ENCODE measurements around the gene C19orf67. TPM values are rescaled to one million over a fixed set of nuclear protein-coding genes. Genes with fewer than 3 reads are reported as not detected.

C19orf67 gene
- total RNA-seq, 6 donors from 2014 or later = 0.40 TPM; not detected in 5

DNA sequence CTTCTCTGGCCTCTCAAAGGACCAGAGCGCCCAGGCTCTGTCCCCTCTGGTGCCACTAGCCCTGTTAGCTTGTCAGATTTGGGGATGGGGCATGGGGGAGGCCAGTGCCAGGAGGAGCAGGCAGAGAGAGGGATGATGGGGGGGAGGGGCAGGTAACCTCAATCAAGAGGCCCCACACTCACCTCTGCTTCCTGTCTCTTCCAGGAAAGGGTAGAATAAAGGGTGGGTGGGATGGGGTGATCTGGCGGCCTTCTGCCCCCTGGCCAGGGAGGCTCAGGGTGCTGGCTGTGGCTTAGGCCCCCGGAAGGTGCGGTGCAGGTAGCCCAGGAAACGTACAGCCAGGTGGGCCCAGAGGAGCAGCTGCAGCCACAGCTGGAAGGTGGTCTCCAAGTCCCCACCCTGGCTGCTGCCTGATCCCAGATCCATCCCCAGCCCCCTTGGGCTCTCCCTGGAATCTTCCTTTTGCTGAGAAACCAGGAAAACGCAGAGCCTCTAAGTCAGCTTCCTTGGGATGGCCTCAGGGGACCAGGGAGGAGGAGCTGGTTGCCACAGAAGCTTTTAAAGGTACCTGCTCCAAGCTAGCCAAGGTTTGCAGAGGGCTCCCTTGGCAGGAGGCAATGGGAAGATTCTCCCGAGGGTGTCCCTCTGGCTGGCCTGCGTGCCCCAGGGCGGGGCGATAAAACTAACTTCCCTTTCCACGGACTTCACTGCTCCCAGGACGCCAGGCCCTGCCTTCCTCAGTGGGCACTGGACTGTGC is 26.6 kb upstream of the C19orf67 start:
- WGBS, 2 donors = 37 to 73% methylated on average over 4 to 12 of the region's 12 CpGs
- Histone ChIP-seq H3K27ac (peak overlapping the region; percentile 73 to 98 (median 82)), H3K4me3 (no peak overlapping the region), H3K27me3 (no peaks in the 10 kb centered on the region), H3K4me1 (peaks cover 46 to 54% (median 50%) of the 10 kb centered on the region in 4 donors), H3K36me3 (peaks cover 0 to 5% (median 2%) of the 10 kb centered on the region in 4 donors), H3K9me3 (no peaks in the 10 kb centered on the region)
- TF ChIP-seq EP300 (IDR thresholded peaks at IDR 0.05) (no peak), CTCF (IDR thresholded peaks at IDR 0.05) (no peak), POLR2A (IDR thresholded peaks at IDR 0.05) (no peak), POLR2AphosphoS5 (IDR thresholded peaks at IDR 0.05) (no peak)
- ATAC-seq (ENCODE audit: low FRiP score in 2 of 2) (peak in 1 of 2 donors; percentile 40), DNase-seq (no peak)

DNA sequence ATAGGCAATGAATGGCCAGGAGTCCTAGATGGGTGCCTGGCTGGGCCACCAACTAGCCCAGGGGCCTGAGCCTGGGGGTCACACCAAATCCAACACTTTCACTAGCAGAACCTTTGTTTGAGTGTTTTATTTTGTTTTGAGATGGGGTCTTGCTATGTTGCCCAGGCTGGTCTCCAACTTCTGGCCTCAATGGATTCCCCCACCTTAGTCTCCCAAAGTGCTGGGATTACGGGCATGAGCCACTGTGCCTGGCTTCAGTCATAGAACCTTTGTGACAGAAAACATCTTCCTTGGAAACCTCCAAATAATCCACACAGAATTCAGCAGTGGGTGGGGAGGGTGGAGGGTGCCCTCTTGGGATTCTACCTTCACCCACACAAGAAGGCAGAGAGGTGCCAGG is 25.9 kb upstream of the C19orf67 start:
- 100% methylated on average over 1 of the region's 1 CpG for WGBS, 2 donors
- no peaks in the 10 kb centered on the region for H3K27me3 ChIP-seq
- DNase-seq (no peak), ATAC-seq (ENCODE audit: low FRiP score in 2 of 2) (no peak)
- peaks cover 0 to 12% (median 9%) of the 10 kb centered on the region in 4 donors for H3K36me3 ChIP-seq
- H3K4me3 ChIP-seq = no peak overlapping the region
- peaks cover 42 to 48% (median 44%) of the 10 kb centered on the region in 4 donors for H3K4me1 ChIP-seq
- TF ChIP-seq EP300 (IDR thresholded peaks at IDR 0.05) = no peak
- TF ChIP-seq CTCF (IDR thresholded peaks at IDR 0.05) = no peak
- no peak for TF ChIP-seq POLR2AphosphoS5 (IDR thresholded peaks at IDR 0.05)
- no peak for TF ChIP-seq POLR2A (IDR thresholded peaks at IDR 0.05)
- no peaks in the 10 kb centered on the region for H3K9me3 ChIP-seq
- peak overlapping the region in 2 of 4 donors; percentile 86 to 98 for H3K27ac ChIP-seq

DNA sequence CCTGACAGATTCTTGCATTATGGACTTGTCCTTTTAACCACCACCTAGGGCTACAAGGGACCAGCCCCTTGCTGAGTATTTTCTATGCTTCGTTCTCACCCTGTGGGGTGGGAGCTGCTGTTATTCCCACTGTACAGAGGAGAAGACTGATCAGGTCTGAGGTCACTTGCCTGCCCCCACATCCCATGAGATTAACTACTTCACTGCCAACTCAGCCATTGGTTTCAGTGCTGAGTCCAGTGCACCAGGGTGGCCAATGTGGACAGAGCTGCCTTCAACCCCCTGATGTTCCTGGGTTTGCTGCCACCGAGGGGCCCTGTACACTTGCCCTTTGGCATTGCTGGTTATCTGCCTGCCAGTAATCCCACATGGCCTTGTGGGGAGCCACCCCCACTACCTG is 25.1 kb upstream of the C19orf67 start:
- TF ChIP-seq POLR2A (IDR thresholded peaks at IDR 0.05) = no peak
- TF ChIP-seq CTCF (IDR thresholded peaks at IDR 0.05) = no peak
- TF ChIP-seq POLR2AphosphoS5 (IDR thresholded peaks at IDR 0.05) = no peak
- TF ChIP-seq EP300 (IDR thresholded peaks at IDR 0.05) = no peak
- H3K27ac ChIP-seq = no peak overlapping the region
- H3K4me1 ChIP-seq = peaks cover 33 to 39% (median 36%) of the 10 kb centered on the region in 4 donors
- peaks cover 7 to 20% (median 17%) of the 10 kb centered on the region in 4 donors for H3K36me3 ChIP-seq
- H3K27me3 ChIP-seq = no peaks in the 10 kb centered on the region
- no peaks in the 10 kb centered on the region for H3K9me3 ChIP-seq
- H3K4me3 ChIP-seq = no peak overlapping the region
- ATAC-seq (ENCODE audit: low FRiP score in 2 of 2) = no peak
- DNase-seq = no peak
- WGBS, 2 donors = 81 to 89% methylated on average over 2 of the region's 2 CpGs

DNA sequence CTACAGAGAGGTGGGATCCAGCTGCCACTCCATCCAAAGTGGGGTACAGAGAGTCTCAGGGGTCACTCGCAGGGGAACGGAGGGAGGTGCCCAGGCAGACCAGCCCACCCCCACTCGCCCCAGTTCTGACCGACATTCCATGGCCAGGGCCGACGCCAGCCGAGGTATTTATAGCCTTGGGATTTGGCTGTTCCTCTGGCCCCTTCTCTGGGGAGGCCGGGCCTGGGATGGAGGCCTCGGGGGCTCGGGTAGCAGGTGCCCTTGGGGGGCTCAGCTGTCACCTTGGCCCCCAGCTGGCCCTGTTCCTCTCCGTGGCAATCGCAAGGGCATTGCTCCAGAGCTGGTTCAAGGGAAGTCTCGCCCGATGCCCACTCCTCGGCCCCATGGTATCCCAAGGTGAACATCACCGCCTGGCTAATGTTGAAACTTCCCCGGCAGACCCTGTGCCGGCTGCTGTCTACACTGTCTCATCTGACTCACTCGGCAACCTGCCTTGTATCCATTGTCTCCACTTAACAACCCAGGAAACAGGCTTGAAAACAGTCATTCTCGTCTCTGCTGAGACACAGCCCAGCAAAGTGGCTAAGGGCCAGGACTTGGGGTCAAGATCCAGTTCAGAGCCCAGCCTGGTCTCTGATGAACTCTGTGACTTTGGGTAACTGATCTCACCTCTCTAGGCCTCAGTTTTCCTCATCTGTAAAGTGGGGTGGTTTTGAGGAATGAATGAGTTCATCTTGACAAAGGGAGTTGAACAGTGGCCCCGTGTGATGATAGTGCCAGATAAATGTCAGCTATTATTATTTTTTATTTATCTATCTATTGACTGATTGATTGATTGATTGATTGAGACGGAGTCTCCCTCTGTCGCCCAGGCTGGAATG is 22.2 kb upstream of the C19orf67 start:
- H3K36me3 ChIP-seq = peaks cover 7 to 44% (median 31%) of the 10 kb centered on the region in 4 donors
- no peak overlapping the region for H3K4me3 ChIP-seq
- ATAC-seq (ENCODE audit: low FRiP score in 2 of 2) = no peak
- no peaks in the 10 kb centered on the region for H3K9me3 ChIP-seq
- no peaks in the 10 kb centered on the region for H3K27me3 ChIP-seq
- no peak for DNase-seq
- WGBS, 2 donors = 73 to 80% methylated on average over 13 to 17 of the region's 23 CpGs
- no peak for TF ChIP-seq POLR2A (IDR thresholded peaks at IDR 0.05)
- TF ChIP-seq CTCF (IDR thresholded peaks at IDR 0.05) = no peak
- TF ChIP-seq POLR2AphosphoS5 (IDR thresholded peaks at IDR 0.05) = no peak
- no peak for TF ChIP-seq EP300 (IDR thresholded peaks at IDR 0.05)
- peaks cover 10 to 12% (median 11%) of the 10 kb centered on the region in 4 donors for H3K4me1 ChIP-seq
- H3K27ac ChIP-seq = peak overlapping the region in 1 of 4 donors; percentile 3
